Progenitor cell of endocrine pancreas (in vitro differentiated cells): ENCODE data around the gene RASA3. TPM values are rescaled to one million over a fixed set of nuclear protein-coding genes. Genes with fewer than 3 reads are reported as not detected.

Experiments used
- DNase-seq: peaks from one replicate; pipeline ENCODE4 v3.0.0; 2021; ENCODE audit warnings: low spot score; ENCODE audit not compliant: unreplicated experiment
- H3K27ac Mint-ChIP-seq: 2 replicates; pipeline ENCODE4 v1.8.0; 2021; ENCODE audit warnings: mild to moderate bottlenecking, moderate library complexity, mixed read lengths
- H3K27me3 Mint-ChIP-seq: 2 replicates; pipeline ENCODE4 v1.8.0; 2021; ENCODE audit warnings: mixed read lengths
- H3K36me3 Mint-ChIP-seq: 2 replicates; pipeline ENCODE4 v1.8.0; 2022; ENCODE audit warnings: mixed read lengths; ENCODE audit not compliant: insufficient read depth
- H3K4me1 Mint-ChIP-seq: 2 replicates; pipeline ENCODE4 v1.8.0; 2021; ENCODE audit warnings: low read depth, mixed read lengths
- H3K4me3 Mint-ChIP-seq: 2 replicates; pipeline ENCODE4 v1.8.0; 2021; ENCODE audit warnings: low read depth, mild to moderate bottlenecking, moderate library complexity, mixed read lengths
- H3K9me3 Mint-ChIP-seq: 2 replicates; pipeline ENCODE4 v1.8.0; 2021; ENCODE audit warnings: low read depth, mixed read lengths
- total RNA-seq: library from RNA; stranded (reverse); gene quantifications from 2 replicates; pipeline ENCODE4 v1.2.1, GENCODE V29; 2021
- TF ChIP-seq, protein P1 (sequence below): fragments of 200-600 bp; sonication (generic); IDR thresholded peaks from one replicate; pipeline ENCODE4 v1.5.0; 2021; ENCODE audit warnings: antibody characterized with exemption, mild to moderate bottlenecking; ENCODE audit not compliant: unreplicated experiment

The RASA3 gene
- total RNA-seq, 1 donor from 2014 or later = 6.3 TPM

DNA sequence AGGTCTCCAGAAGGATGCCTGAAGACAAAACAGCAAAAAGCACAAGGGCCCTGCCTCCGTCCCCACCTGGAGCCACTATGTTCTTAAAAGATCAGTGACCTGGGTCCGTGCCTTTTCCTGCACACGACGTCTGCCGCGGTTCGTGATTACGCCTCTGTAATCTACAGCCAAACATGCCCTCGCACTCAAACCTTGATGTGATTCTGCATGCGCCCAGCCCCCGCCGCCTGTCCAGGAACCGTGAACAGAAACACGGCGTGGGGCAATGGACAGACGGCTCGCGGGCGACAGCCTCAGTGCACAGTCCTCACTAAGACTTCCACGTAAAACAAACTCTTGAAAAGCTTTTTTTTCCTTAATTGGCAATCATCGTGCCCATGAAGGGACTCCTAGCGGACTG, 174.1 kb downstream of the RASA3 start:
- DNase-seq = no peak
- peaks cover 27% of the 10 kb centered on the region for H3K9me3 Mint-ChIP-seq
- no peaks in the 10 kb centered on the region for H3K27me3 Mint-ChIP-seq
- peaks cover 1% of the 10 kb centered on the region for H3K36me3 Mint-ChIP-seq
- TF ChIP-seq, protein P1, sequence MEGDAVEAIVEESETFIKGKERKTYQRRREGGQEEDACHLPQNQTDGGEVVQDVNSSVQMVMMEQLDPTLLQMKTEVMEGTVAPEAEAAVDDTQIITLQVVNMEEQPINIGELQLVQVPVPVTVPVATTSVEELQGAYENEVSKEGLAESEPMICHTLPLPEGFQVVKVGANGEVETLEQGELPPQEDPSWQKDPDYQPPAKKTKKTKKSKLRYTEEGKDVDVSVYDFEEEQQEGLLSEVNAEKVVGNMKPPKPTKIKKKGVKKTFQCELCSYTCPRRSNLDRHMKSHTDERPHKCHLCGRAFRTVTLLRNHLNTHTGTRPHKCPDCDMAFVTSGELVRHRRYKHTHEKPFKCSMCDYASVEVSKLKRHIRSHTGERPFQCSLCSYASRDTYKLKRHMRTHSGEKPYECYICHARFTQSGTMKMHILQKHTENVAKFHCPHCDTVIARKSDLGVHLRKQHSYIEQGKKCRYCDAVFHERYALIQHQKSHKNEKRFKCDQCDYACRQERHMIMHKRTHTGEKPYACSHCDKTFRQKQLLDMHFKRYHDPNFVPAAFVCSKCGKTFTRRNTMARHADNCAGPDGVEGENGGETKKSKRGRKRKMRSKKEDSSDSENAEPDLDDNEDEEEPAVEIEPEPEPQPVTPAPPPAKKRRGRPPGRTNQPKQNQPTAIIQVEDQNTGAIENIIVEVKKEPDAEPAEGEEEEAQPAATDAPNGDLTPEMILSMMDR = no peak
- no peak overlapping the region for H3K4me3 Mint-ChIP-seq
- H3K27ac Mint-ChIP-seq = no peak overlapping the region
- H3K4me1 Mint-ChIP-seq = no peaks in the 10 kb centered on the region

DNA sequence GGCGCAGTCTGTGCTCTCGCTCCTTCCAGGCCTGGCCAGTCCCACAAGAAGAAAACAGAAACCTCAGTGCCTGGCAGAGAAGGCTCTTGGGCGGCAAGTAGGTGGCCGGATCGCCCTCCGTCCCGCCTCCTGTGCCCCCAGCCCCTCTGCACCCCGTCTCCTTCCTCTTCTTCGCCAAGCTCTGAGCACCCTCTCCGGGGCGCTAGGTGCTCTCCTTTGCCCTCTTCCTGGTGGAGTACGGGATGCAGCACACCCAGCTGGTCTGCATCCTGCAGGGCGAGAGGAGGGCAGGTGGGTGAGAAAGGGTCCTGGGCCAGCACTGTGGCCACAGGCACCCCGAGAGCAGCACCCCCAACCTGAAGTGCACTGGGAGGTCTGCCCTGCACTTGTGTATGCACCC, 175.9 kb downstream of the RASA3 start:
- peaks cover 22% of the 10 kb centered on the region for H3K9me3 Mint-ChIP-seq
- no peak overlapping the region for H3K27ac Mint-ChIP-seq
- DNase-seq = no peak
- H3K4me3 Mint-ChIP-seq = no peak overlapping the region
- H3K4me1 Mint-ChIP-seq = no peaks in the 10 kb centered on the region
- TF ChIP-seq, protein P1 = no peak
- H3K27me3 Mint-ChIP-seq = no peaks in the 10 kb centered on the region
- H3K36me3 Mint-ChIP-seq = peaks cover 1% of the 10 kb centered on the region

DNA sequence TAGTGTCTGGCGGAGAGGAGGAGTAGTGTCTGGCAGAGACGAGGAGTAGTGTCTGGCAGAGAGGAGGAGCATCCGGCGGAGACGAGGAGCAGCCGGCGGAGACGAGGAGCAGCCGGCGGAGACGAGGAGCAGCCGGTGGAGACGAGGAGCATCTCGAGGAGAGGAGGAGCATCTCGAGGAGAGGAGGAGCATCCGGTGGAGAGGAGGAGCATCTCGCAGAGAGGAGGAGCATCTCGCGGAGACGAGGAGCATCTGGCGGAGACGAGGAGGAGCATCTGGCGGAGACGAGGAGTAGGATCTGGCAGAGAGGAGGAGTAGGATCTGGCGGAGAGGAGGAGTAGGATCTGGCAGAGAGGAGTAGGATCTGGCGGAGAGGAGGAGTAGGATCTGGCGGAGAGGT, 176.7 kb downstream of the RASA3 start:
- Mint-ChIP-seq H3K27ac (no peak overlapping the region), H3K9me3 (peaks cover 21% of the 10 kb centered on the region), H3K27me3 (no peaks in the 10 kb centered on the region), H3K4me3 (no peak overlapping the region), H3K4me1 (no peaks in the 10 kb centered on the region), H3K36me3 (peaks cover 1% of the 10 kb centered on the region)
- TF ChIP-seq, protein P1 = no peak
- DNase-seq = no peak

DNA sequence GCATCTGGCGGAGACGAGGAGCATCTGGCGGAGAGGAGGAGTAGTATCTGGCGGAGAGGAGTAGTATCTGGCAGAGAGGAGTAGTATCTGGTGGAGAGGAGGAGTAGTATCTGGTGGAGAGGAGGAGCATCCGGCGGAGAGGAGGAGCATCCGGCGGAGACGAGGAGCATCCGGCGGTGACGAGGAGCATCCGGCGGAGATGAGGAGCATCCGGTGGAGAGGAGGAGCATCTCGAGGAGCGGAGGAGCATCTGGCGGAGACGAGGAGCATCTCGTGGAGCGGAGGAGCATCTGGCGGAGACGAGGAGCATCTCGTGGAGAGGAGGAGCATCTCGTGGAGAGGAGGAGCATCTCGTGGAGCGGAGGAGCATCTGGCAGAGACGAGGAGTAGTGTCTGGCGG, 177.2 kb downstream of the RASA3 start:
- Mint-ChIP-seq H3K27ac (no peak overlapping the region), H3K27me3 (no peaks in the 10 kb centered on the region), H3K9me3 (peaks cover 17% of the 10 kb centered on the region), H3K36me3 (peaks cover 1% of the 10 kb centered on the region), H3K4me1 (no peaks in the 10 kb centered on the region), H3K4me3 (no peak overlapping the region)
- DNase-seq = no peak
- TF ChIP-seq, protein P1 = no peak

DNA sequence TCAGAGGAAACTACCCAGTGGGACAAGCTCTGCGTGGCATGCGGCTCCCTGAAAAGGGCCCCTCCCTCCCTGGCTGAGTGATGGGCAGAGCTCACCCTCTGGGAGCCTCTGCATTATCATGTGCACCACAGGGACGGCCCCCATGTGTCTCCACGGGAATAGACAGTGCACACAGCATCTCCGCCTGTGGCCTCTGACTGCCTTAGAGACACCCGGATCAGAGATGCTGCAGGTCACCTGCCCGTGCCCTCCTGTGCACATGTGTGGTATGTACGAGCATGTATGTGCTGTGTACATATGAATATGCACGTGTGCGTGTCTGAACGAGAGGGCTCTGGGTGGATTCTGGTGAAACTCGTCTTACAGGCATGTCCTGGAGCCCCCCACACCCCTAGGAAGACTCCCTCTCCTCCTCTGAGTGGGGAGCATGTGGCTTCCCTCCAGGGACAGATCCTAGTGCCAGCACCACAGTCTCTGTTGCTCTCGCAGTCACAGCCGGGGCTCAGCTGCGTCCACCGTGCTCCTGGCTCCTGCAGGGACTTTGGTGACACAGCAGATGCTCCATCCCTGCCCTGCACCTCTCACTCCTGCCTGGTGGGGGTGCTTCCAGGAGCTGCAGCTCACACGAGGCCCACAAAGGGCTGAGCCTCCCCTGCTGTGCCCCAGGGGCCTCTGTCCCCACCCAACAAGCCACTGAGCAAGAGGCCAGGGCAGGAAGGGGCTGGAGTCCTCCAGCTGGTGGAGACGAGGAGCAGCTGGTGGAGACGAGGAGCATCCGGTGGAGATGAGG, 178.2 kb downstream of the RASA3 start:
- H3K27me3 Mint-ChIP-seq = no peaks in the 10 kb centered on the region
- no peak overlapping the region for H3K27ac Mint-ChIP-seq
- H3K36me3 Mint-ChIP-seq = peaks cover under 1% of the 10 kb centered on the region
- H3K4me1 Mint-ChIP-seq = no peaks in the 10 kb centered on the region
- no peak for DNase-seq
- TF ChIP-seq, protein P1 = no peak
- peaks cover 11% of the 10 kb centered on the region for H3K9me3 Mint-ChIP-seq
- H3K4me3 Mint-ChIP-seq = no peak overlapping the region
